SHP77 (cell line): ENCODE data around the gene EPB41L3.
"Not testable (repeated sequence)": the region's sequence is repeated elsewhere in the genome, so short reads cannot be mapped to it uniquely, and the experiment has no call there.

Source experiments
- DNase-seq, 2 experiments: peaks; one replicate each; lab custom pipeline; 2025; lab: John Stamatoyannopoulos, UW

Gene EPB41L3

GRCh38 chr18:5543773-5544389, at the start of gene EPB41L3:
TSS of gene EPB41L3 (minus strand) at chr18:5543997. CDS start at chr18:5489183, 54,814 bp downstream.
- DNase-seq = no peak

- DNase-seq = no peak
Measured at GRCh38 chr18:5588529-5588928, 44.7 kb upstream of the EPB41L3 start.

- DNase-seq = no peak
Measured at GRCh38 chr18:5585653-5586052, 41.9 kb upstream of the EPB41L3 start.

- DNase-seq = no peak
Measured at GRCh38 chr18:5584746-5585417, 41.1 kb upstream of the EPB41L3 start.

GRCh38 chr18:5582849-5583681, 39.3 kb upstream of the EPB41L3 start:
- DNase-seq = no peak

- no peak for DNase-seq
Measured at GRCh38 chr18:5582076-5582475, 38.3 kb upstream of the EPB41L3 start.

- no peak for DNase-seq
Measured at GRCh38 chr18:5574843-5575242, 31.0 kb upstream of the EPB41L3 start.

GRCh38 chr18:5571666-5572065, 27.9 kb upstream of the EPB41L3 start:
- no peak for DNase-seq

- not testable (repeated sequence) for DNase-seq
Measured at GRCh38 chr18:5570613-5571012, 26.8 kb upstream of the EPB41L3 start.

GRCh38 chr18:5568416-5568815, 24.6 kb upstream of the EPB41L3 start:
- DNase-seq = no peak

- DNase-seq = no peak
Measured at GRCh38 chr18:5558851-5559250, 15.1 kb upstream of the EPB41L3 start.

GRCh38 chr18:5556310-5556974, 12.6 kb upstream of the EPB41L3 start:
- DNase-seq = no peak

GRCh38 chr18:5554629-5555028, 10.8 kb upstream of the EPB41L3 start:
- no peak for DNase-seq

- peak in 1 of 2 experiments; percentile 12 for DNase-seq
Measured at GRCh38 chr18:5546660-5547059, 2.9 kb upstream of the EPB41L3 start.

GRCh38 chr18:5543036-5543680, 639 bp downstream of the EPB41L3 start:
- DNase-seq = no peak

- no peak for DNase-seq
Measured at GRCh38 chr18:5542515-5543035, 1.2 kb downstream of the EPB41L3 start.

GRCh38 chr18:5541644-5542043, 2.2 kb downstream of the EPB41L3 start:
- no peak for DNase-seq

- DNase-seq = no peak
Measured at GRCh38 chr18:5539391-5539790, 4.4 kb downstream of the EPB41L3 start.

GRCh38 chr18:5538544-5538943, 5.3 kb downstream of the EPB41L3 start:
- no peak for DNase-seq

- DNase-seq = no peak
Measured at GRCh38 chr18:5537860-5538259, 5.9 kb downstream of the EPB41L3 start.

GRCh38 chr18:5534845-5535244, 9.0 kb downstream of the EPB41L3 start:
- DNase-seq = no peak

GRCh38 chr18:5532066-5532465, 11.7 kb downstream of the EPB41L3 start:
- no peak for DNase-seq
